GM19025 (cell line): ENCODE measurements around the gene PIM1.
"Not testable (repeated sequence)": the region's sequence is repeated elsewhere in the genome, so short reads cannot be mapped to it uniquely, and the experiment has no call there.

Experiments used
- ATAC-seq: cut with Tn5 transposase; IDR thresholded peaks from one replicate; pipeline ENCODE4 v1.9.1; 2021; ENCODE audit warnings: mild to moderate bottlenecking, low read depth, moderate library complexity; ENCODE audit not compliant: unreplicated experiment

Gene PIM1

DNA sequence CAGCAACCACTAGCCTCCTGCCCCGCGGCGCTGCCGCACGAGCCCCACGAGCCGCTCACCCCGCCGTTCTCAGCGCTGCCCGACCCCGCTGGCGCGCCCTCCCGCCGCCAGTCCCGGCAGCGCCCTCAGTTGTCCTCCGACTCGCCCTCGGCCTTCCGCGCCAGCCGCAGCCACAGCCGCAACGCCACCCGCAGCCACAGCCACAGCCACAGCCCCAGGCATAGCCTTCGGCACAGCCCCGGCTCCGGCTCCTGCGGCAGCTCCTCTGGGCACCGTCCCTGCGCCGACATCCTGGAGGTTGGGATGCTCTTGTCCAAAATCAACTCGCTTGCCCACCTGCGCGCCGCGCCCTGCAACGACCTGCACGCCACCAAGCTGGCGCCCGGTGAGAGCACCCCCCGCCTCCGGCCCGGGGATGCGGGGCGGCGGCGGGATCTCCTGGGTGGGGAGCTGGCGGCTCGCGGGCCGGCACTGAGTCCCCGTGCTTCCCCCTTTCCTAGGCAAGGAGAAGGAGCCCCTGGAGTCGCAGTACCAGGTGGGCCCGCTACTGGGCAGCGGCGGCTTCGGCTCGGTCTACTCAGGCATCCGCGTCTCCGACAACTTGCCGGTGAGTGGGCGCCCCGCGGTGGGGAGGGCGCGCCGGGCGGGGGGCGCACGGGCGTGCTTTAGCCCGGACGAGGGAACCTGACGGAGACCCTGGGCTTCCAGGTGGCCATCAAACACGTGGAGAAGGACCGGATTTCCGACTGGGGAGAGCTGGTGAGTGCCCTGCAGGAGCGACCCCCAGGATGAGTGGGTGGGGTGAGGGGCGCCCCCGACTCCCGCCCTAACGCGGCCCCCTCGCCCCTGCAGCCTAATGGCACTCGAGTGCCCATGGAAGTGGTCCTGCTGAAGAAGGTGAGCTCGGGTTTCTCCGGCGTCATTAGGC lies 585 bp downstream of the PIM1 start:
- ATAC-seq, result peak; percentile 24

DNA sequence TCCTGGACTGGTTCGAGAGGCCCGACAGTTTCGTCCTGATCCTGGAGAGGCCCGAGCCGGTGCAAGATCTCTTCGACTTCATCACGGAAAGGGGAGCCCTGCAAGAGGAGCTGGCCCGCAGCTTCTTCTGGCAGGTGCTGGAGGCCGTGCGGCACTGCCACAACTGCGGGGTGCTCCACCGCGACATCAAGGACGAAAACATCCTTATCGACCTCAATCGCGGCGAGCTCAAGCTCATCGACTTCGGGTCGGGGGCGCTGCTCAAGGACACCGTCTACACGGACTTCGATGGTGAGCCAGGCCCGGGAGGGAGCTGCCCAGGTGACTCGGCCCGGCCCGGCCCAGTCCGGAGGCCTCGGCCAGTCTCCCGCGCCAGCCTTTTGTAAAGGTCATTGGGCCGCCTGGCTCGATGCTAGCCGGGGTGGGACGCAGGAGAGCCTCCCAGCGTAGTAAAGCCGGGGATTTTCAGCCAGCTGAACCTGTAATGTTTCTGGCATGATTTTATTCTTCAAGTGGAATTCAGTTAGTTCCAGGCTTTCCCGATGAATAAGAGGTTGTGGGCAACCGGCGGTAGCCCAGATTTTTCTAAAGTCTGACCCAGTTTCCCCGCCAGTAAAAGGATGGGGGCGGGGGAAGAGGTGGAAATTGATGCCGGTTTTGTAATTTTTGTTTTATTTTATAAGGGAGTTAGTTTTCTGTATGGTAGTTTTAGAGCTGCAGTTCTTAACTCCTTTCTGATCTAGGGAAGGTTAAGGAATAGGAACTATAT lies 1.4 kb downstream of the PIM1 start:
- no peak for ATAC-seq

DNA sequence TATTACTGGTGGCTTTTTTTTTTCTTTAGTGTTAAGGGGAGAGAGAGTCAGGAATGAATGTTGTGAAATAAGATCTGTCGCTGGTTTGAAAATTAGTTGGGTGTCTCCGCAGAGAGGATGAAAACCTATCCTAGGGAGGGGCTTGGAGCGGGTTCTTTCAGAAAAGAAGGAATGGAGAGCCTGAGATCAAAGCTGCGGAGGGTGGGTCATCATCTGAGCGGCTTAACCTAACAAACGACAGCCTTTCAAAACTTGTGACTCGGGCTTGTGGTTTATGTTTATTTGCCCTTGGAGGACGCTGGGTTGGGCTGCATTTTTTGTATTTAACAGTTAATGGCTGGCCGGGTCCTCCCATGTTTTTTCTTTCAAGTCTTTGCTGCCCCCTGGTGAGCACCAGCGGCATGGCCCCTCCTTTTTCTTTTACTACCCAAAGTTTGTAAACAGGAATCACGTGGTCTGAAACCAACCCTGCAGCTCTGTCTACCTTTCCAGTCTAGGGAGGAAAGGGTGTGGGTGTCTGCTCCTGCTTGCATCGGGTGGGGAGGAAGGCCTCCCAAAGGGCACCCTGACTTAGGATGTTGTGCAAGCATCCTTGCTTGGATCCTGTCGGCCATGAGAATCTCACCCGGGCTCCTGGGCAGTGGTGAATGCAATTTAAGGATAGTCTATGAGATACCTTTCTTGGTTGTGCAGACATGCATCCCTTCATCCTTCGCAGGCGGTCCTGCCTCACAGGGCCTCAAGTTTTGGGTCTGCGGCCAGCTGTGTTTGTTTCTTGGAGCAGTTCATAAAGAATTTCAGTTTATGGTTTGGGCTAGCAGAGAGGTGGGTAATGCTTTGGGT lies 2.2 kb downstream of the PIM1 start:
- ATAC-seq, result no peak

DNA sequence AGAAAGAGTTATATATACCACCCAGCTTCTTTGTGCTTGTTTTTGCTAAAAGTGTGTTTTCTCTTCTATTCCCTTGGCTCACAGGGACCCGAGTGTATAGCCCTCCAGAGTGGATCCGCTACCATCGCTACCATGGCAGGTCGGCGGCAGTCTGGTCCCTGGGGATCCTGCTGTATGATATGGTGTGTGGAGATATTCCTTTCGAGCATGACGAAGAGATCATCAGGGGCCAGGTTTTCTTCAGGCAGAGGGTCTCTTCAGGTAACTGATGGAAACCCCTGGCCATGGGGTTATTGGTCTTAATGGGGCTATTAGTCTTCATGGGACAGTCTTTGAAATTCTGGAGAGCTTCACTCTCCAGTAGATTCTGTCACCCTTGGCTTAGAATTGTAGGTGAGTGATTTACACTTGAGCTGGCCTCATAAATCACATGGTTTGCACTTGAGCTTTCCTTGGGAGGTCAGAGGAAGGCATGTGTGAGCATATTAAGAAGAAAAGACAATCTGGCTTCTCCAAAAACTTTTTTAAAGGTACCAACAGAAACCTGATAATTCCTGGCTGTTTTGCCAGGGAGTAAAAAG lies 3.0 kb downstream of the PIM1 start:
- ATAC-seq, result no peak

- no peak for ATAC-seq
These were observed 3.7 kb downstream of the PIM1 start for GRCh38 chr6:37173493-37174195.

DNA sequence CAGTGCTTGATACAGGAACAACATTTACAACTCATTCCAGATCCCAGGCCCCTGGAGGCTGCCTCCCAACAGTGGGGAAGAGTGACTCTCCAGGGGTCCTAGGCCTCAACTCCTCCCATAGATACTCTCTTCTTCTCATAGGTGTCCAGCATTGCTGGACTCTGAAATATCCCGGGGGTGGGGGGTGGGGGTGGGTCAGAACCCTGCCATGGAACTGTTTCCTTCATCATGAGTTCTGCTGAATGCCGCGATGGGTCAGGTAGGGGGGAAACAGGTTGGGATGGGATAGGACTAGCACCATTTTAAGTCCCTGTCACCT lies 4.2 kb downstream of the PIM1 start:
- no peak for ATAC-seq

DNA sequence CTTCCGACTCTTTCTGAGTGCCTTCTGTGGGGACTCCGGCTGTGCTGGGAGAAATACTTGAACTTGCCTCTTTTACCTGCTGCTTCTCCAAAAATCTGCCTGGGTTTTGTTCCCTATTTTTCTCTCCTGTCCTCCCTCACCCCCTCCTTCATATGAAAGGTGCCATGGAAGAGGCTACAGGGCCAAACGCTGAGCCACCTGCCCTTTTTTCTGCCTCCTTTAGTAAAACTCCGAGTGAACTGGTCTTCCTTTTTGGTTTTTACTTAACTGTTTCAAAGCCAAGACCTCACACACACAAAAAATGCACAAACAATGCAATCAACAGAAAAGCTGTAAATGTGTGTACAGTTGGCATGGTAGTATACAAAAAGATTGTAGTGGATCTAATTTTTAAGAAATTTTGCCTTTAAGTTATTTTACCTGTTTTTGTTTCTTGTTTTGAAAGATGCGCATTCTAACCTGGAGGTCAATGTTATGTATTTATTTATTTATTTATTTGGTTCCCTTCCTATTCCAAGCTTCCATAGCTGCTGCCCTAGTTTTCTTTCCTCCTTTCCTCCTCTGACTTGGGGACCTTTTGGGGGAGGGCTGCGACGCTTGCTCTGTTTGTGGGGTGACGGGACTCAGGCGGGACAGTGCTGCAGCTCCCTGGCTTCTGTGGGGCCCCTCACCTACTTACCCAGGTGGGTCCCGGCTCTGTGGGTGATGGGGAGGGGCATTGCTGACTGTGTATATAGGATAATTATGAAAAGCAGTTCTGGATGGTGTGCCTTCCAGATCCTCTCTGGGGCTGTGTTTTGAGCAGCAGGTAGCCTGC lies 4.8 kb downstream of the PIM1 start:
- ATAC-seq, result no peak

GRCh38 chr6:37175332-37176267 lies 5.6 kb downstream of the PIM1 start:
- no peak for ATAC-seq

GRCh38 chr6:37176268-37177076 lies 6.5 kb downstream of the PIM1 start:
- no peak for ATAC-seq

GRCh38 chr6:37177077-37177934 lies 7.4 kb downstream of the PIM1 start:
- no peak for ATAC-seq

DNA sequence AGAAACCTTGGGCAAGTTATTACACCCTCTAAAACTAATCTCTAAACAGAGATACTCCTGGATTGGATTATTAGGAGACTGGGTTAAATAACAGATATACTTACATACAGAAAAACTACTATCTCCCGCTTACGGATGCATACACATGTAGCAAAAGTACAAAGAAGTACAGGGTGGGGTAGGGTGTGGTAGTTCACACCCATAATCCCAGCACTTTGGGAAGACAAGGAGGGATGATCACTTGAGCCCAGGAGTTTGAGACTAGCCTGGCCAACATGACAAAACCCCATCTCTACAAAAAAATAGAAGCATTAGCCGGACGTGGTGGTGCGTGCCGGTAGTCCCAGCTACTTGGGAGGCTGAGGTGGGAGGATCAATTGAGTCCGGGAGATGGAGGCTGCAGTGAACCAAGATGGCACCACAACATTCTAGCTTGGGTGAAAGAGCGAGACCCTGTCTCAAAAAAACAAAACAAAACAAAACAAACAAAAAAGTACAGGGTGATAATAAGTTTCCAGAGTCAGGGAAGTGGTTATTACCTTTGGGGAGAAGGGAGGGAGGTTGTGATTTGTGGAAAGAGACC lies 8.1 kb downstream of the PIM1 start:
- ATAC-seq, result no peak

GRCh38 chr6:37180075-37180474 lies 10.1 kb downstream of the PIM1 start:
- no peak for ATAC-seq

DNA sequence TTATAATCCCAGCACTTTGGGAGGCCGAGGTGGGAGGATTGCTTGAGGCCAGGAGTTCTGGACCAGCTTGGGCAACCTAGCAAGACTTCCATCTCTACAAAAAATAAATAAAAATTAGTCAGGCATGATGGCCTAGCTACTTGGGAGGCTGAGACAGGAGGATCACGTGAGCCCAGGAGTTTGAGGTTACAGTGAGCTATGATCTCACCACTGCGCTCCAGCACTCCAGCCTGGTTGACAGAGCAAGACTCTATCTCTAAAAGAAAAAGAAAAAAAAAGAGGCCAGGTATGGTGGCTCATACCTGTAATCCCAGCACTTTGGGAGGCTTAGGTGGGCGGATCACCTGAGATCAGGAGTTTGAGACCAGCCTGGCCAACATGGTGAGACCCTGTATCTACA lies 10.7 kb downstream of the PIM1 start:
- not testable (repeated sequence) for ATAC-seq

DNA sequence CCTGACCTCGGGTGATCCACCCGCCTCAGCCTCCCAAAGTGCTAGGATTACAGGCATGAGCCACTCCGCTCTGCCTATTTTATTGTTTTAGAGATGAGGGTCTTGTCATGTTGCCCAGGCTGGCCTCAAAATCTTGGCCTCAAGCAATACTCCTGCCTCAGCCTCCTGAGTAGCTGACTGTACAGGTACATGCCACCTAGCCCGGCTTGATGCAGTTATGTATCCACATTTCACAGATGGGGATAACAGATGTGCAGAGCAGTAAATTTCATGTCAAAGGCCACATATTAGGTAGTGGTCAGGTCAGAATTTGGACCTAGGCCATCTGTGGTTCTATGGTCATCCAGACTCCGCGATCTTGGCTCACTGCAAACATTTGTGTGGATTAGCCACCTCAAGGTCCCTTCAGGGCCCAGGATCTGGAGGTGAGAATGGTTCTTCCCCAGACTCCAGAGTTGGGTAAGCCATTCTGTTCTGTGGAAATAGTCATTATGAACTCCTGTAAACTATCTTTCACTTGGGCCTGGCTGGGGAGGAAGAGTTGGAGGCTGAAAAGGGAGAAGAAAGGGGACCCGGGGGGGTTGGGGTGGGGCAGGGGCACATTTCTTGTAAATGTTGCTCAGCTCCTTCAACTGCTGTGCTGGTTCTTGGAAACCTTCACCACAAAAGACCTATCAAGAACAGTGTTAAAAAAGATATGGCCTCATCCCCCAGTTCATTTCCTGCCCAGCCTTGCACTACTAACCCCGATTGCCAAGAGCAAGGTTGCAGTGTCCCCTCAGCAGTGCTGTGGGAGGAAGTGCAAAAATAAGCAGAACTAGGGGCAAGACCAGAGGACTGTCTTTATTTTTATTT lies 13.0 kb downstream of the PIM1 start:
- no peak for ATAC-seq
